CD4-positive, alpha-beta T cell treated with Interleukin-4 for 4 hours (primary cell): ENCODE results near the gene ADIG.

Experiments
- DNase-seq: peaks from one replicate; pipeline ENCODE4 v3.0.0-alpha.2; 2020

Gene ADIG

DNA sequence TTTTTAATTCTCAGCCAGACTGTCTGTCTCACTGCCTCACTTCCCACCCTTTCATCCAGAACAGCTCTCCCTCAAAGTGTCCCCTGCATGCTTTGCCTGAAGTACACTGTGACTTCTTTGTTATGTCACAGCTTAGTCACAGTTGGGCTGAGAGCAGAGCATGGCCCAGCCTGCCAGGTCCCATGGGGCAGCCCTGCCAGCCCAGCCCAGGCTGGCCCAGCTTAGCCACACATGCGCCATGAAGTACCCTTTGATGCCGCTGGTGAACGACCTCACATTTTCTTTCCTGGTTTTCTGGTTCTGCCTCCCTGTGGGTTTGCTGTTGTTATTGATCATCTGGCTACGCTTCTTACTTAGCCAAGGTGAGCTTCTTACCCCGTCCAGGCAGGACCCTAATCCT, at the start of gene ADIG:
Gene ADIG, plus strand, starts transcription at position 185 of the 400 bp plus-strand sequence. Its CDS starts 54 bp downstream, at position 239.
- no peak for DNase-seq

DNA sequence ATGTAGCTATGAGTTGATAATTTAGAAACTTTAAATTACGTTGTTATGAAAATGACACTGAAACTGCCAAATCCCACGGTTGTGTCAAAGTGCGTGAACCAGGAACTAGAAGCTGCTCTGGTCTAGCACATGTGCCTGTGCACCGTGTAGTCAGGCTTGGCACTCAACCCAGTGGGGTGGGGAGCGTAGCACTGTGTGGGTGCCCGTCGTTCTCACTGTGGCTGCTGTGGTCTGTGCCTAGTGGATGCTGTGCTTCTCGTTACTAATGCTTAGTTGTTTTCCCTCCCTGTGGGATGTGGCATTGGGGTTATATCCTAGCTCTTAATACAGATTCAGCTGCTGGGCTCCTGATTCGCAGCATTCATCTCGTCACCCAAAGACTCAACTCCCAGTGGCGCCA, 46.2 kb upstream of the ADIG start:
- DNase-seq = no peak

DNA sequence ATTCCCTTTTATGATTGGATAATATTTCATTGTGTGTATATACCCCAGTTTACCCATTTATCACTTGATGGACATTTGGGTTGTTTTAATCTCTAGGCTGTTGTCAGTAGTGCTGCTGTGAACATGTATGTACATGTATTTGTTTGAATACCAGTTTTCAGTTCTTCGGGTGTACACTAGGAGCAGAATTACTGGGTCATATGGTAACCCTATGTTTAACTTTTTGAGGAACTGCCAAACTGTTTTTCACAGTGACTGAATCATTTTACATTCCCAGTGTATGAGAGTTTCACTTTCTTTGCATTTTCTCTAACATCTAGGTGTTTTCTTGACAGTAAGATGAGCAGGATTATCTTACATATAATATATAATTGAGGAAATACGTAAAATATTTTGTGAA, 44.7 kb upstream of the ADIG start:
- DNase-seq = no peak

DNA sequence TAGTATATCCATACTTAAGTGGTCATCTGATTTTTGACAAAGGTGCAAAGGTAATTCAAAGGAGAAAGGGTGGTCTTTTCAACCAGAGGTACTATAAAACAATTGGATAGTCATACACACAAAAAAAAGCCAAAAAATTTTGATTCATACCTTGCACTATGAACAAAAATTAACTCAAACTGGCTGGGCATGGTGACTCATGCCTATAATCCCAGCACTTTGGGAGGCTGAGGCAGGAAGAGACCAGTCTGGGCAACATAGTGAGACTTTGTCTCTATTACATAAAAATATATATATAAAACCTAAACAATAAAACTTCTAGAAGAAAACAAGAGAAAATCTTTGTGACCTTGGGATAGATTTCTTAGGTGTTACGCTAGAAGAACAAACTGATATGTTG, 43.8 kb upstream of the ADIG start:
- no peak for DNase-seq

DNA sequence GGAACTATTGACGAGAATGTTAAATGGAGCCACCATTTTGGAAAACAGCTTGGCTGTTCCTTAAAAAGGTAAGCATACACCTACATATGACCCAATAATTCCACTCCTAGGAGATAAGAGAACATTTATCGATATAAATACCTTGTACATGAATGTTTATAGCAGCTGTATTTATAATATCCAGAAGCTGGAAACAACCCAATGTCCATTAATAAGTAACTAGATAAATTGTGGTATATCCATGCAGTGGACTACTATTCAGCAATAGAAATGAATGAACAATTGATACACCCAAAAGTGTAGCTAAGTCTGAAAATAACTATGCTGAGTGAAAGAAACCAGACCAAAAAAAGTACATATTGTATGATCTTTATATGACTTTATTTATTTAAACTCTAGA, 42.2 kb upstream of the ADIG start:
- DNase-seq = no peak

DNA sequence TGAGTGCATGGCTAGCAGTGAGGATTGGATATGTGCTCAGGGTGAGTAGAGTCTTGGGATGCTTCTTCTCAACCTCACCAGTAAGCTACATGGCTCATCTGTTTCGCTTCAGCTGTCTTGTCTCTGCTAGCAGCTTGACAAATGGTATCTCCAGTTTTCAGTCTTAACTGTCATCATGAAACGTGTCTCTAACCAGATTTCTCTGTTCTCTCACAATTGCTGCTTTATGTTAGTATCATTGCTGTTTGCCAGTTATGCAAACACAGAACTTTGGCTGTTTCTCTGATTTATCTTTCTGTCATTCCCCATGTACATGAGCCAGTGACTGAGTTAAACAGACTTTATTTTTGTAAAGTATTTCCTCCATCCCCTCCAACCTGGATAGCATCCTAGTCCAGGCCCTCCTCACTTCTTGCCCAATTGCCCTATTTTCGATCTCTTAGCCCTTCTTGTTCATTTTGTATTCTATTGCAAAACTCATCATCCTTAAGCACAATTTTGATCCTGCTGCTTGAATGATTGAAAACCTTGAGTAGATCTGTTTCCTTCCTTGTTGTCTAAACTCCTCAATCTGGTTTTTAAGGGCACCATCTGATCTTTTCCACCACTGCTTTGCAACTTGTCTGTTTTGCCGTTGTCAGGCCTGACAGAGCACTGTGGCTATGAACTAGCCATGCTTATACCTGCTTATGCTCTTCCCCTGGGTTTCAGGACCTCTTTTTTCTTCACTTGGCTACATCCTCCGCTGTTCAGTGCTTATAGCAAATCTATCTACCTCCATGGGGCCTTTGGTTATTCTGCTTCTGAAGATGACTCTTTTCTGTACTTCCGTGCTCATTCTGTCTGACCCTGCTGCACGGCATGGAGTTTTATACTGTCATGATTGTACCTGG, 37.7 kb upstream of the ADIG start:
- DNase-seq = no peak

DNA sequence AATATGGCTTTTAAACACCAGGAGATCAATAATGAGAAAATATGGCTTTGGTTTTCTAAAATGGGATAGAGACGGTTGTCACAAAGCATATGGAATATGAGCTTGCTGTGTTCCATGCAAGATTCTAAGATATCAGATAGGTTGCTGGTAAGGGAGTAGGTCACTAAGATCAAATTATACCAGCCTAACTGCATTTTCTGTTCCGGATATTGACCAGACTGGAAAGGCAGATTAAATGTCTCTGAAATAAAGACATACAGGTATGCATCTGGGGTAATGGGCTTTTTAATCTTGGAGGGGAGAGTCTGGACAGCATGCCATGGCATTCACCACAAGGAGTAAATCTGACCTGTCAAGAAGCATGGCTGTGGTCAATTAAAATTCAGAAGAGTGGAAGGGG, 35.2 kb upstream of the ADIG start:
- DNase-seq = no peak

DNA sequence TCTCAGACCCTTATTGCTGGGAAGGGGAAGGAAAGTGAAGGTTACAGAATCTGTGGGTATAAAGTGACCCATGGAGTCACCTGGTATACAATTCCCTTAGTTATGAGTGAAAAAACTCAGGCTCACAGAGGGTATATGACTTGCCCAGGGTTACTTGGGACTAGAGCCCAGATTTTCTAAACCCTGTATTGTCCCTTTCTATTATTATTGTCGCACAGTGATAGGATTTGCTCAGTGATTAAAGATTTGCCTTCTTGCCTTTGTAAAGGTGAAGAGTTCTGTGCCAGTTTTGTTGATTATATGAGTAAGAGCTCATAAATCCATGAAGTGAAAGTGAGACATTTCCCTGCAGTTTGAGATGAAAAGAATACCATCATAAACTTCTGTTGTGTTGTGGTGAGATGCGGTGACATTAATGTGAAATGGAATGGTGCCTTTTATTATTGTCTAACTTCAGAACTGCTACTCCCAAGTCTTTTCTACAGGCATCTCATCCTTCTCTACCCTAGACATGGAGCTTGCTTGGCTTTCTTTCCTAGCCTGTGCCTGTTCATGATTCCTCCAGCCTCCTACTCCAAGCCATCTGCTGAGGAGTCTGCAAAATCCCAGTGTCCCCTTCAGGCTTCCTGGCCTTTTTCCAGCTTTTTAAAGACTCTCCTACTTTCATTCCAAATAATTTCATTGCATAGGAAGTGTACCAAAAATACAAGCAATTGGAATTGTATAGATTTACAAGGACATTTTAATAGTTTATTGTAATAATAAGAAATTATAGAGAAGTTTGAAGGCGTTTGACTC, 33.5 kb upstream of the ADIG start:
- no peak for DNase-seq

DNA sequence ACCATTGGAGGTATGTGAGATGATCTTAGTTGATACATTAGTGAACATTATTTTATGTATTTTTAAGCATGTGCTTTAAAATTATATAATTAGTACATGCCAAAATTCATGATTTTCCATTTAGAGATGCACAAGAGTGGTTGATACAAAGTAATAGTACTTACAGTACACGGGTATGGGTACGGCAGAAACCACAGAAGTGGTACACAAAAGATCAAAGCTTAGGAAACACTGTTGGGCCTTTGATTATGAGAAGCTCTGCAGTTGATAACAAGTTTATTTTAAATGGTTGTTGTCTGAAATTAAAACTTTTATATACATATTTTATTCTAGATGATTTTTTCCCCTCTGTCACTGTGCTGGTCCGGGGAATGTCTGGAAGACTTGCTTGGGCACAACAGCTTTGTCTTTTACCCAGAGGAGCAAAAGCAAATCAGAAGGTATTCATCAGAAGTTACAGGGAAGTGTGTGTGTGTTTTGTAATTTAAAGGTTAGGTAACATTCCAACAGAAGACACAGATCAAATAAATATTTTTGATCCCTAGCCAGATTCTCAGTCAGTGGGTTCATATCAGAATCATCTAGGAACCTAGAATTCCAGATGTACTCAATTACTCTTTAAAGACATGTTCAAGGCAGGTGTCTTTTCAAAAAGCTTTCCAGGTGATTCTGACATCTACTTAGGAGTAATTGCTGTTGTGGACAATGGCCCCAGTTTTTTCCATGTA, 32.5 kb upstream of the ADIG start:
- no peak for DNase-seq

DNA sequence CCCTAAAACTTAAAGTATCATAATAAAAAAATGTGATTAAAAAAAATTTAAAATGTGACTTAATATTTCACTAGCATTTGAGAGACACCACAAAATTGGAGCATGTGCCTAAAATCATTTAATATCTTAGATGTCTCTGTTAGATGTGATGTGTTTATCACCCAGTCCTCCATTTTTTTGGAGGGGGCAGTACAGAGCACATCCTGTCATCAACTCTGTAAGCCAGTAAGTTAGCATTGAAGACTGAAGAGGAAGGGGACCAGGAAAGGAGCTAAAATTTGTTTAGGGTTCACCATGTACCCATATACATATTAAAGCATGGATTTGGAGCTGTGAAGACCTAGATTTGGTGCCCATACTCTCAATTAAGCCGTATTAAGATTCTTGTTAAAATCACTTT, 30.7 kb upstream of the ADIG start:
- DNase-seq = no peak

DNA sequence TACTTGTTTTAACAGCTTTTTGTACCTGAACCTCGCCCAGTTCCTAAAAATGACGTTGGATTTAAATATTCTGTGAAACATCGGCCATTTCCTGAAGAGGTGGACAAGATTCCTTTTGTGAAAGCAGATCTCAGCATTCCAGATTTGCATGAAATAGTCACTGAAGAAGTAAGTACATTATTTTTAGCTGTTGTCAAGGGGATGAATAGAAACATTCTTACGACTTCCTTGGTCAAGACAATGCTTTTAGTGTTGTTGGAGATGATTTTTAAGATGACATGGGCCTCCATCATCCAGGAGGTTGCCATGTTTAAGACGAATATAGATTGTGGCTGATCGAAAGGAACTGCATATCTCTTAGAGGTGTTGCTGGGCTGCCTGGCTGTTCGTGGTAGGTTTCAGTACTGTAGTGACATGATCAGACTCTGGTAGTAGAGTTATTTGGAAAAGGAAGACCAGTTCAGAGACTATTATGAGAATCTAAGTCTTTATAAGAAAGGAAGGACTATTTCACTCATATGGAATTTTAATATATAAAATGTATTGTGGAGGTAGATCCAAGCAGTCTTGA, 29.9 kb upstream of the ADIG start:
- DNase-seq = no peak

DNA sequence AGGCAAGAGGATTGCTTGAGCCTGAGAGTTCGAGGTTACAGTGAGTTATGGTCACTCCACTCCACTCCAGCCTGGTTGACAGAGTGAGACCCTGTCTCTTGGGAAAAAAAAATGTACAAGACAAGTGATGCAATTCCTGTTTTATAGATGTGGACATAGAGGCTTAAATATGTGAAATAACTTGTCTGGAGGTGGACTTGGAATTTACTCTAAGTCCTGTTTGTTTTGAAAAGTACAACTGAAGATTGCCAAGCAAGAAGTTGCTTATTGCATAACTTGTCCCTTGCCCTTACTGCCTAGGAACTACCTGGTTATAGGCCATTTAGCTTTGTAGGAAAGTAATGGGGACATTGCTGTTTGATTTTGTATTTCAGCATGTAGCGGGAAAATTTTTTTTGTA, 26.0 kb upstream of the ADIG start:
- DNase-seq = no peak

DNA sequence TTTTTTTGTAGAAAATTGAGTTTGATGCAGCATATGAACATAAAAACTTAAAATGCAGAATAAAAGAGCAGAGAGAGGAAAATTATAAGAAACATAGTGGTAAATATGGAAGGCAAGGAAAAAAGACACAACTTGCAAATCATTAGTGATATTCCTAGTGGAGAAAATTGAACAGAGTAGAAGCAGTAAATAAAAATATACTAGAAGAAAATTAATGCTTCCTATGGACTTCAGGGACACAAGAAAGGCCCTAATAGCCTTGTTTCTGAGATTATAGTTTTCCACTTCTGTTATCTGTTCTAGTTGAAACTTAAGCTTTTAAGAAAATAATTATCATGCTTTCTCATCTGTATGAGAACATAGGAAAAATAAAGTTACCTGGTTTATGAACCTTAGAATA, 25.6 kb upstream of the ADIG start:
- DNase-seq = no peak

DNA sequence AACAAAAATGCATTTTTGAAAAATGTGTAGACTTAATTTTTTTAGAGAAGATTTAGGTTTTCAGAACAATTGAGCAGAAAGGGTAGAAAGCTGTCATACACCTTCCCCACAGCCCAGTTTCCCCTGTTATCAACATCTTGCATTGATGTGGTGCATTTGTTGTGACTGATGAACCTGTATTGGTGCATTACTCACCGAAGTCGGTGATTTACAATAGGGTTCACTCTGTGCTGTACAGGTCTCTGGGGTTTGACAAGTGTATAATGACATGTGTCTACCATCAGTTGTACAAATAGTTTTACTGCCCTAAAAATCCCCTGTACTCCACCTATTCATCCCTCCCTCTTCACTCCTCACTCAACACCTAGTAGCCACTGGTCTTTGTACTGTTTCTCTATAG, 23.8 kb upstream of the ADIG start:
- no peak for DNase-seq

DNA sequence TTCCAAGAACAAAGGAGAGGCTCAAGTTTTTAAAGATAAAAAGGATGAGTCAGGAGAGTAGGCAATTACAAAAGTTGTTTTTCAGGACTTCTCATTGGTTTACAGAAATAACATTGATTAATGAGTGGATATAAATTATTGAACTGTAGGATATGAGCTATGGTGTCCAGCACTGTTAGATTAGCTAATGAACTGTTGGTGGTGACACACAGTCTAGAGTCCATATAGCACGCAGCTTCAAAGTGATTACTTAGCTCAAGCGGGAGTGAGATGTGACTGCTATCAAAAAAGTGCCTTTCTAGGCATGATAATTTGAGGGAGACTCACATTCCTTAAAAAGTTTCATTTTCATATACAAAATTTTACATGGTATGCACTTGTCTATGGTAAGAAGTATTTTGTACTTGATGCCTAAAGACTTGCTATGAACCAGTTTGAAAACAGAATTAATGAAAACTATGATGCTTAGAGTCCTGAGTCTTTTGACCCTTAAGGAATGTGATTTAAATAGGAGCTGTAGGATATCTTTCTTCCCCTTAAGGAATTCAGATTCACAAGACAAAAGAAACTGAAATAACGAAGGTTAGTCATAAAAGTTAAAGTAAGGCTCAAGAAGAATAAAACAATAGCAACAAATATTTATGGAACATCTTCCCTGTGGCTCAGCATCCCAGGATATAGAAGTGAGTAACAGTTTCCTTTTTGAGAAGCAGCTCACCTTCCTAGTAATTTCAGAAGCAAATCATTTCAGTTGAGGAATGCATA, 22.2 kb upstream of the ADIG start:
- DNase-seq = no peak

DNA sequence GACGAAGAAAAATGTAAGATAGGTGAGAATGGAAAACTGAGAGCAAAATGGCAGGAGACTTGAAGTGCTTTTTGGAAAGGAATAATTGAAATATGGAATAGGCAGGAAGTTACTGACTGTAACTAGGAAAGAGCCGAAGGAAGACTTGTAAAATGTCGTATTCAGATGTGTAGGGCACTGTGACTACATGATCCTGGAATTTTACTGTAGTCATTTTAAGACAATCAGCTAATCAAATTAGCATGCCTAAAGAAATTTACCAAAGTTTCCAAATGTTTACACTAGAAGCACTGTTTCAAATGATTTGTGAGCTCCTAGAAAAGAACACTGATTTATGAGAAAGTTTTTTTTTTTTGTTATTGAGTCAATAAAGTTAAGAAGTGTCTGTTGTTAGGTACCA, 21.2 kb upstream of the ADIG start:
- DNase-seq = no peak

DNA sequence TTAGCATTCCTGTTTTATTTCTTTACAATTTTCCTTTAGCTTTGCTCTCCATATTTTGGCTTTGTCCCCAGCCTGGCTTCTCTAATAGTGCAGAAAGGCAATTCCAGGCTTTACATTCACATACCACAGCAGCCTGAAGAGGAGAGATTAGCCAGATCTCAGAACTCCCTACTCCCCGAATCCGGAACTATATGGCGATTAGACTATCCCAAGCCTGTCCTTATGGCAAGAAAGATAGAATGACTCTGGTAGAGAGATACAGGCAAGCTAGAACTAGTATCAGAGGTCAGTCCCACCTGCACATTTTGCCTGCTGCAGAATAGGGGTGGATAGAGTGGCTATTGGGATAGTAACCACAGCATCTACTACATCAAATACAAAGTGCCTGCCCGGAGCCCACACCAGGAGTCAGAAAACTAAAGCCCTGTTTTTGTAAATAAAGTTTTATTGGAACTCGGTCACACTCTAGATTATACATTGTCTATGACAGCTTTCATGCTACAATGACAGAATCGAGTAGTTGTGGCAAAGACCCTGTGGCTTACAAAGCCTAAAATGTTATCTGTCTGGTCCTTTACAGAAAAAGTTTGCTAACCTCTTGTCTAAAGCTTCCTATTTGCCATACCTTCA, 17.1 kb upstream of the ADIG start:
- DNase-seq = no peak

DNA sequence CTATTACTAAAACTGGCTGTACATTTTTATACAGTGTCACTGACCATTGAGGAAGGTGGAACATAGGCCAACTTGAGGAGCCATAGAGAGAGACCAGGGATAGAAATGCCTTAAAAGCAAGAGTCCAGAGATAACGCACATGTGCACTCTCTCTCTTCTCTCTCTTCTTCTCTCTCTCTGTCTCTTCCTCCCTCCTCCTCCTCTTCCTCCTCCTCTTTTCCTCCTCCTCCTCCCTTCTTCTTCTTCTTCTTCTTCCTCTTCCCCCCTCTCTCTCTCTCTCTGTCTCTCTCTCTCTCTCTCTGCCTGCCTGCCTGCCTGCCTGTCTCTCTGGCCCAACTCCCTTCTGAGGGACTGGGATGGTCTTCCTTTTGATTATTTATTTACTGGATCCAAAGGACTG, 16.3 kb upstream of the ADIG start:
- no peak for DNase-seq

DNA sequence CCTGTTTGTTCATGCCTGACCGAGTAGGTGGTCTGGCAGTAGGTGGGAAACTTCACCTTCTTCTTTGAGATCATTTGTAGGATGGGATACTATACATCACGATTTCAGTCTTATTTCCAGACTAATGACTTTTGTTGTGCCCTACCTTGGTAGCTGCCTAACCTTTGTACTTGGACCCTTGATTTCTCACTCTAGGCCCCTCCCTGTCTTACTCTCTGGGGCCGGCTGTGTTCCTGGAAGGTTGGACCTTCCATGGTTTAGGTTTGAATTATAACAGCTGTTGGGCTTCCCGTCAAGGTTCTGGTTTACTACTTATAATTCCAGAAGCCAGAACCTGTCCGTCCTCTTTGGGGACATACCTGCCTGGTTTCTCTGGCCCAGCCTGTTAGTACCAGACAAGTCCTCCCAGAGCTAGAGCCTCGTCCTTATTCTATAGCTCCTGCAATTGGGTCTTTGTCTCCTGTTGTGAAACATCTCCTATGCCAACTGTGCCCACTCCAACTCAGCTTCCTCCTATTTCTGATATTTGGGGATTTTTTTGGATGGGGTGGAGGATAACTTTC, 14.9 kb upstream of the ADIG start:
- DNase-seq = no peak

DNA sequence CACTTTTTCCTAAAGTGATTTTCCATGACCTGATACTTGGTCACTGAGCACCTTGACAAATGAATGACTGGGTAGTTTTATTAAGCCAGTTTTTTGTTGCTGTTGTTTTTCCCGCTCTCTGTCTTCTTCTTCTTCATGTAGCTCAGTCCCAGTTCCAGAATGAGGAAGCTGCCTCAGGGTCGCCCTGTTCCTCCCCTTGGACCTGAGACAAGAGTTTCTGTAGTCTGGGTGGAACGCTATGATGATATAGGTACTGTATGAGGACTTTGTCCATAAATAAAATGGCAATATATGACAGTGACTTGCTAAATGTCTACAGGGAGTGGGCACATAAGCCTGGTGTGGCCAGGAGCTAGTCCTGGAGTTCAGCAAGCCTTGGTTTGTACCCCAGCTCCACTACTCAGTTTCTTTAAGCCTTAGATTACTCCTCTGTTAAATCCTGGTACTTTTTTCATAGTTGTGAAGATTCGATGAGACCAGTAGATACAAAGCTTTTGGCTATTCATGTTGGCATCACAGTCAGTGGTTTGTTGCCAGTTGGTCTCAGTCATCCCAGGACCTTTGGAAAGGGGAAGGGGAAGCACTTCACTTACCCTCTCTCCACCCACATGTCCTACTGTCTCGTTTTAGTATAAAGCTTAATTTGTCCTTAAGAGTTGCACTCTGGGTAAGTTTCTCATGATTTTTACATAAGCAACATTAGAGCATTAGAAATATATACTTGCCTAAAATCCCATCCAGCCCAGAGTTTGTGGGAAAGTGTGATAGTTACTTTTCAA, 11.1 kb upstream of the ADIG start:
- DNase-seq = no peak

DNA sequence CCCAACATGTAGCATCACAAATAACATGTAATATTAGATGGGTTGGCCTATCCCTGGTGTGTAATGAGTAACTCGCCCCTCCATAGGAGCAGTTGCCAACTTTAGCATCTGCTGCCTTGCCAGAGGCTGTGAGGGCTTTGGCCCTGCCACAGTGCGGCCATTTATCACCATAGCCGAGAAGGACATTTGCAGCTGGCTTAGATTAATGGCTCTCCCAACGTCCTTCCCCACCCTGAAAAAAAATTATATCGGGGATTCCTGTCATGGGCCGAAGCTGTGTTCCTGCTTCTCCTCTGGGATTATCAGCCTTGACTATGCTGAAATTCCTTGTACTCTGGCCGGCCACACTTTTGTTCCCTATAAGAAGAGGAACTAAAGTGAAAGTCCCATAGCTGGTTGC, 7.6 kb upstream of the ADIG start:
- no peak for DNase-seq
